Hepatocyte (in vitro differentiated cells): ENCODE data around the gene NAE1. TPM values are rescaled to one million over a fixed set of nuclear protein-coding genes. Genes with fewer than 3 reads are reported as not detected.
"Not testable (repeated sequence)": the region's sequence is repeated elsewhere in the genome, so short reads cannot be mapped to it uniquely, and the experiment has no call there.

Experiments used
- DNase-seq: peaks from one replicate; pipeline ENCODE4 v3.0.0-alpha.2; 2016; ENCODE audit warnings: low spot score
- H2AFZ ChIP-seq: fragments of 200-600 bp; sonication (generic); 2 replicates; pipeline ENCODE4 v1.6.0; 2016; ENCODE audit warnings: antibody characterized with exemption, mild to moderate bottlenecking
- H3K27ac ChIP-seq: fragments of 200-600 bp; sonication (generic); 2 replicates; pipeline ENCODE4 v1.5.1; 2016; ENCODE audit warnings: mild to moderate bottlenecking
- H3K27me3 ChIP-seq: fragments of 200-600 bp; sonication (generic); 2 replicates; pipeline ENCODE4 v1.6.1; 2016
- H3K36me3 ChIP-seq: fragments of 200-600 bp; sonication (generic); replicated peaks from 2 replicates; pipeline ENCODE4 v1.5.1; 2016; ENCODE audit warnings: low read depth; ENCODE audit not compliant: insufficient read depth
- H3K4me1 ChIP-seq: fragments of 200-600 bp; sonication (generic); 2 replicates; pipeline ENCODE4 v1.5.1; 2016; ENCODE audit warnings: mild to moderate bottlenecking, moderate library complexity; ENCODE audit not compliant: insufficient read depth
- H3K4me2 ChIP-seq: fragments of 200-600 bp; sonication (generic); 2 replicates; pipeline ENCODE4 v1.6.0; 2016
- H3K4me3 ChIP-seq: fragments of 200-600 bp; sonication (generic); 2 replicates; pipeline ENCODE4 v1.5.1; 2016; ENCODE audit warnings: mild to moderate bottlenecking
- H3K79me2 ChIP-seq: fragments of 200-600 bp; sonication (generic); 2 replicates; pipeline ENCODE4 v1.6.0; 2017; ENCODE audit warnings: mild to moderate bottlenecking
- H3K9me2 ChIP-seq: fragments of 200-600 bp; sonication (generic); replicated peaks from 2 replicates; pipeline ENCODE4 v1.6.0; 2017; ENCODE audit warnings: mild to moderate bottlenecking; ENCODE audit not compliant: insufficient read depth
- H3K9me3 ChIP-seq: fragments of 200-600 bp; sonication (generic); 2 replicates; pipeline ENCODE4 v1.5.1; 2016; ENCODE audit warnings: low read depth, mild to moderate bottlenecking
- H4K20me1 ChIP-seq: fragments of 200-600 bp; sonication (generic); 2 replicates; pipeline ENCODE4 v1.6.0; 2016; ENCODE audit warnings: mild to moderate bottlenecking; ENCODE audit not compliant: insufficient read depth, poor library complexity, severe bottlenecking
- CTCF ChIP-seq: fragments of 200-600 bp; sonication (generic); IDR thresholded peaks from 2 replicates; pipeline ENCODE4 v1.5.1; 2016; ENCODE audit warnings: antibody characterized with exemption, mild to moderate bottlenecking; ENCODE audit not compliant: poor library complexity
- EZH2 ChIP-seq: fragments of 200-600 bp; sonication (generic); IDR thresholded peaks from 2 replicates; pipeline ENCODE4 v1.6.1; 2016; ENCODE audit warnings: antibody characterized with exemption, mild to moderate bottlenecking, borderline replicate concordance
- EZH2phosphoT487 ChIP-seq: fragments of 200-600 bp; sonication (generic); IDR thresholded peaks from one replicate; pipeline ENCODE4 v1.6.1; 2018; ENCODE audit warnings: antibody characterized with exemption, mild to moderate bottlenecking, low read depth, moderate library complexity; ENCODE audit not compliant: unreplicated experiment, severe bottlenecking
- WGBS: methylation state at CpG from one replicate; pipeline ENCODE4 v1.1.6; 2016; ENCODE audit warnings: low lambda C conversion rate; ENCODE audit errors: missing lambda C conversion rate; 5-methylcytosine and 5-hydroxymethylcytosine counted together
- polyA plus RNA-seq: library from polyadenylated mRNA; unstranded; fragments of >200 nt; fragmentation: Nextera tagmentation; extraction: Ambion mirVana; gene quantifications from 2 replicates; pipeline ENCODE4 v1.2.1, GENCODE V29; 2016
- total RNA-seq: library from RNA; depleted of rRNA; stranded (reverse); fragments of >200 nt; gene quantifications from 2 replicates; pipeline ENCODE4 v1.2.3, GENCODE V29; 2014

NAE1 gene
- total and polyA plus RNA-seq, 2 experiments from 2014 or later: 60.3 to 68.5 TPM

DNA sequence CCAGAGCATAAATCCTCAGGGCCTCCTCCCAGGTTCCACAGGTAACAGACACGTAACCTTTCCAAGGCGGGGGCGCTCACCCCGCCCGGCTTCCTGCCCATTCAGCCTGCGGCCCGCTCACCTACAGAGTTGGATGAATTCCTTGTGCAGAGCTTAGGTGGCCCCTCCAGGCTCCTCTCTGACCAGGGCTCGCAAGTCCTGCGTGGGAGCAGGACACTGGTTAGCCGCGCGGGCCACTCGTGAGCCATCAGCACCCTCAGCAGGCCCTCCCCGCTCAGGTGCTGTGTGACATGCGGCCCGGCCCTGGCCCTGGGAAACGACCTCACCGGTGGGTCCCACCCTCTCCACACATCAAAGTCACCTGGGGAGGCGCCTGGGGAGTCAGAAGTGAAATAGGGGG is 29.9 kb downstream of the NAE1 start:
- H2AFZ ChIP-seq: no peak overlapping the region
- DNase-seq: no peak
- H3K9me2 ChIP-seq: no peaks in the 10 kb centered on the region
- no peaks in the 10 kb centered on the region for H3K27me3 ChIP-seq
- H3K4me2 ChIP-seq: no peak overlapping the region
- no peaks in the 10 kb centered on the region for H3K4me1 ChIP-seq
- whole genome bisulfite sequencing: 98% methylated on average over 19 of the region's 19 CpGs
- no peaks in the 10 kb centered on the region for H3K9me3 ChIP-seq
- no peak overlapping the region for H3K4me3 ChIP-seq
- H4K20me1 ChIP-seq: no peaks in the 10 kb centered on the region
- H3K36me3 ChIP-seq: no peaks in the 10 kb centered on the region
- TF ChIP-seq EZH2: no peak
- TF ChIP-seq CTCF: no peak
- TF ChIP-seq EZH2phosphoT487: no peak
- no peaks in the 10 kb centered on the region for H3K79me2 ChIP-seq
- H3K27ac ChIP-seq: no peak overlapping the region

DNA sequence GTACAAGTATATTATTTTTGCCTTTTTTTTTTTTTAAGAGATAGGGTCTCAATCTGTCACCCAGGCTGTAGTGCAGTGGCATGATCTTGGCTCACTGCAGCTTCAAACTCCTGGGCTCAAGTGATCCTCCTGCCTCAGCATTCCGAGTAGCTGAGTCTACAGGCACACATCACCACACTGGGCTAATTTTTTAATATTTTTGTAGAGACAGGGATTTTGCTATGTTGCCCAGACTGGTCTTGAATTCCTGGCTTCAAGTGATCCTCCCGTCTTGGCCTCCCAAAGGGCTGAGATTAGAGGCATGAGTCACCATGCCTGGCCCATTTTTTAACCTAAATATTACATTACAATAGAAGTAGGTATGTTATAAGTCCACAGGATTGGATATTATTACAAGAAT is 32.6 kb downstream of the NAE1 start:
- 75% methylated on average over 2 of the region's 2 CpGs for WGBS
- no peak for TF ChIP-seq CTCF
- TF ChIP-seq EZH2: no peak
- no peak for TF ChIP-seq EZH2phosphoT487
- DNase-seq: no peak
- no peaks in the 10 kb centered on the region for H3K9me2 ChIP-seq
- no peaks in the 10 kb centered on the region for H3K79me2 ChIP-seq
- no peak overlapping the region for H3K4me2 ChIP-seq
- no peaks in the 10 kb centered on the region for H4K20me1 ChIP-seq
- H3K9me3 ChIP-seq: no peaks in the 10 kb centered on the region
- H3K4me1 ChIP-seq: no peaks in the 10 kb centered on the region
- no peak overlapping the region for H2AFZ ChIP-seq
- no peak overlapping the region for H3K4me3 ChIP-seq
- H3K36me3 ChIP-seq: no peaks in the 10 kb centered on the region
- H3K27me3 ChIP-seq: no peaks in the 10 kb centered on the region
- no peak overlapping the region for H3K27ac ChIP-seq

DNA sequence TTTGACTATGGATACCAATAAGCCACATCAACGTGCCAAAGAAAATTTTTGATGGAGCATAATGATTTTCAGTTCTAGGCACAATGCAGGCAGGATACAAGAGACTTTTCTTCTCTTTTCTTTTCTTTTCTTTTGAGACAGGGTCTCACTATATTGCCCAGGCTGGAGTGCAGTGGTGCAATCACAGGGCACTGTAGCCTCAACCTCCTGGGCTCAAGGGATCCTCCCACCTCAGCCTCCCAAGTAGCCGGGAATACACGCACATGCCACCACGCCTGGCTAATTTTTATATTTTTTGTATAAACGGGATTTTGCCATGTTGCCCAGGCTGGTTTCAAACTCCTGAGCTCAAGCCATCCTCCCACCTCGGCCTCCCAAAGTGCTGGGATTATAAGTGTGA is 36.8 kb downstream of the NAE1 start:
- H3K27me3 ChIP-seq, H3K36me3 ChIP-seq, H4K20me1 ChIP-seq, H3K4me1 ChIP-seq, H3K27ac ChIP-seq, H3K79me2 ChIP-seq, DNase-seq, H3K9me3 ChIP-seq, H3K9me2 ChIP-seq, H3K4me2 ChIP-seq, H2AFZ ChIP-seq, H3K4me3 ChIP-seq: not testable (repeated sequence)
- WGBS: 92% methylated on average over 6 of the region's 6 CpGs

DNA sequence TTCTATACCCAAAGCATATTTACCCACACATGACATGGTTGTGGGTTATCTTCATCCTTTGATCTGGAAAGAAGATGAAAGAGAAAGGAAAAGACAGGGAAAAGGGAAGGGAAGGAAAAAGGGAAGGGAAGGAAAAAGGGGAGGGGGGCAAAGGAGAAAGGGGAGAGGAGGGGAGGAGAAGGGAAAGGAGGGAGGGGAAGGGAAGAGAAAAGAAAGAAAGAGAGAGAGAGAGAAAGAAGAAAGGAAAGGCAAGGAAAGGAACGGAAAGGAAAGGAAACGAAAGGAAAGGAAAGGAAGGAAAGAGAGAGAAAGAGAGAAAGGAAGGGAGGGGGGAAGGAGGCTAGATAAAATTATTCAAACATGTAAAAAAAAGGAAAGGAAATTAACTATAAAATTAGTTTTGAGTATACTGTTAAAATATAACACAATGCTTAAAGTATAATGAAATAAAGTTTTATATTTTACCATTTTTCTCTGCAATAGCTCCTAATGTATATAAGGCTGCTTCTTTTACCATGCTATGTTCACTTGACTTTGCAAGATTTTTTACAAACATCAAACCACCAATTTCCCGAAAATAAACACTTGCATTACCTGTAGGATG is 40.5 kb downstream of the NAE1 start:
- 80% methylated on average over 1 of the region's 3 CpGs for WGBS

More for the DNA sequence above, 40.5 kb downstream of the NAE1 start:
- no peaks in the 10 kb centered on the region for H3K36me3 ChIP-seq
- H3K9me3 ChIP-seq: no peaks in the 10 kb centered on the region
- H3K27me3 ChIP-seq: no peaks in the 10 kb centered on the region
- no peak overlapping the region for H3K4me2 ChIP-seq
- no peak overlapping the region for H3K27ac ChIP-seq
- no peak for DNase-seq
- H4K20me1 ChIP-seq: no peaks in the 10 kb centered on the region
- no peaks in the 10 kb centered on the region for H3K79me2 ChIP-seq
- H3K9me2 ChIP-seq: no peaks in the 10 kb centered on the region
- TF ChIP-seq EZH2 (no peak), CTCF (no peak), EZH2phosphoT487 (no peak)
- no peaks in the 10 kb centered on the region for H3K4me1 ChIP-seq
- no peak overlapping the region for H2AFZ ChIP-seq
- no peak overlapping the region for H3K4me3 ChIP-seq
